ENCODE results near the gene LNPEP.

Gene LNPEP

DNA sequence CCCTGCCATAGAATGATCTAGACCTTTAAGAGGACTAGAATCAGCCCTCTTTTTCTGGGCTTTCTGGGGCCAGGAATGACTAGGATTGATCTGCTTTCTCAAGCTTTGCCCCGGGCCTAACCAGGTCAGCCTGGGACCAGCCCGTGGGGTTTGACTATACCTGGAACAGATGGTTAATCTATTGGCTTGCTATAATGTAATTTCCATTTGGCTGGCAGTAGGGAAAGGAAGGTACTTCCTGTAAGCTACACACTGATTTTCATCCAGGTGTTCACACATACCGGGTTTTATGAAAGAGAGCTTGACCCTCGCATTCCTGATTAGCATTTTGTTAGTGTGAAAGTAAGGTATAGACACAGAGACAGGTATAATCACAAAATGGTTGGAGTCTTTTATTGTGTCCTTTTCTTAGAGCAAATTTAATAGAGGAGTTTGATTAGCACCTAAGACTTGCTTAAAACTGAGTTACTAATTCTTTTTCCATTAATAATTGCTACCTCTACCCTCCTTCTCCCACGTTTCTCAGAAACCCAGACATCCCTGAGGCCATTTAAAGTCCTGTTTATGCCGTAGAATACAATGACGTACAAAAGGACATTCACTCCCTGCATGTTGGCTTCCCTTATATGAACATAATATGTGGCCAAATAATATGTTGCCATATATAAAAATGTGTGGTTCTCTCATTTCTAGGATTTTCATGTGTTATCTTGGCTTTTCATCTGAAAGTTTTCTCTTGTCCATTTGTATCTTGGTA, 17.3 kb downstream of the LNPEP start:
- TF ChIP-seq, protein P1, sequence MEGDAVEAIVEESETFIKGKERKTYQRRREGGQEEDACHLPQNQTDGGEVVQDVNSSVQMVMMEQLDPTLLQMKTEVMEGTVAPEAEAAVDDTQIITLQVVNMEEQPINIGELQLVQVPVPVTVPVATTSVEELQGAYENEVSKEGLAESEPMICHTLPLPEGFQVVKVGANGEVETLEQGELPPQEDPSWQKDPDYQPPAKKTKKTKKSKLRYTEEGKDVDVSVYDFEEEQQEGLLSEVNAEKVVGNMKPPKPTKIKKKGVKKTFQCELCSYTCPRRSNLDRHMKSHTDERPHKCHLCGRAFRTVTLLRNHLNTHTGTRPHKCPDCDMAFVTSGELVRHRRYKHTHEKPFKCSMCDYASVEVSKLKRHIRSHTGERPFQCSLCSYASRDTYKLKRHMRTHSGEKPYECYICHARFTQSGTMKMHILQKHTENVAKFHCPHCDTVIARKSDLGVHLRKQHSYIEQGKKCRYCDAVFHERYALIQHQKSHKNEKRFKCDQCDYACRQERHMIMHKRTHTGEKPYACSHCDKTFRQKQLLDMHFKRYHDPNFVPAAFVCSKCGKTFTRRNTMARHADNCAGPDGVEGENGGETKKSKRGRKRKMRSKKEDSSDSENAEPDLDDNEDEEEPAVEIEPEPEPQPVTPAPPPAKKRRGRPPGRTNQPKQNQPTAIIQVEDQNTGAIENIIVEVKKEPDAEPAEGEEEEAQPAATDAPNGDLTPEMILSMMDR (IDR thresholded peaks at IDR 0.05; ENCODE audit: low read depth, low read length), result no peak
- H3K4me3 ChIP-seq (replicated peaks in 1 of 2; ENCODE audit: low read depth in 2 of 2, low read length in 2 of 2), result no peak overlapping the region
- DNase-seq (ENCODE audit: low read depth in 2 of 2), result no peak

DNA sequence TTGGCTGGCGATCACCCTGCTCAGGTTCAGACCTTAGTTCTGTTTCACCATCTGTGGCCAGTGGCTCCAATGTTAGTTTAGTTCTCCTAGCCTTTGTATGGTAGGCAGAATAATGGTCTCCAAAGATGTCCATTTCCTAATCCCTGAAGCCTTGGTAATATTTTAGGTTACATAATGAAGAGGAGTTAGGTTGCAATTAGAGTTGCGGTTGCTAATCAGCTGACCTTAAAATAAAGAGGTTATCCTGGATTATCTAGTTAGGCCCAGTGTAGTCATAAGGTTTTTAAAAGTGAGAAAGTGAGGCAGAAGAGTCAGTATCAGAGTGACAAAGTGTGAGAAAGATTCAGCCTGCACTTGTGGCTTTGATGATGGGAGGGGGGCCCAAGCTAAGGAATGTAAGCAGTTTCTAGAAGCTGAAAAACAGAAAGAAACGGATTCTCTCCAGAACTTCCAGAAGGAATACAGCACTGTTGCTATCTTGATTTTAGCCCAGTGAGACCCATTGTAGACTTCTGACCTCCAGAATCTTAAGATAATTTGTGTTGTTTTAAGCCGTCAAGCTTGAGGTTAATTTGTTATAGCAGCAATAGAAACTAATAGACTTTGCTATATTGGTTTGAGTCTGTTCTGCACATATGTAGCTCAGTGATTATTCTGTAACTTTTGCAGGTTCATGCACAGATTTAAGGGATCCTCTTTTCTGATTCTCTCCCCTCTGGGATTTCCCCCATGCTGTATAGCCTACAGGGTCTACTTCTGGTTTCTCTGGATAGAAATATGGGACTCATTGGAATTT, 21.6 kb downstream of the LNPEP start:
- TF ChIP-seq, protein P1 (IDR thresholded peaks at IDR 0.05; ENCODE audit: low read depth, low read length), result no peak
- DNase-seq (ENCODE audit: low read depth in 2 of 2), result no peak
- no peak overlapping the region for H3K4me3 ChIP-seq (replicated peaks in 1 of 2; ENCODE audit: low read depth in 2 of 2, low read length in 2 of 2)

DNA sequence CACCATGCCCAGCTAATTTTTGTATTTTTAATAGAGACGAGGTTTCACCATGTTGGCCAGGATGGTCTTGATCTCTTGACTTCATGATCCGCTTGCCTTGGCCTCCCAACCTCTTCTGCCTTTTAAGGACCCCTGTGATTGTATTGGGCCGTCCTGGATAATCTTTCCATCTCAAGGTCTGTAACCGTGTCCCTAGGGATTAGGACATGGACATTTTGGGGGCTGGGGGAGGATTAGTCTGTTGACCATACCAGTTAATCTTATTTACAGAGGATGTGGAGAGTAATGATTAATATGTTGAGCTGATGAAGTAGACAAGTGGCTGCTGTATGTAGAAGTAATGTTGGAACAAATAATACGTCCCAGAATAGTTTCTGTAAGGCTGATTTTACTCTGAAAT, 23.1 kb downstream of the LNPEP start:
- no peak overlapping the region for H3K4me3 ChIP-seq (replicated peaks in 1 of 2; ENCODE audit: low read depth in 2 of 2, low read length in 2 of 2)
- DNase-seq (ENCODE audit: low read depth in 2 of 2), result no peak
- TF ChIP-seq, protein P1 (IDR thresholded peaks at IDR 0.05; ENCODE audit: low read depth, low read length), result no peak

DNA sequence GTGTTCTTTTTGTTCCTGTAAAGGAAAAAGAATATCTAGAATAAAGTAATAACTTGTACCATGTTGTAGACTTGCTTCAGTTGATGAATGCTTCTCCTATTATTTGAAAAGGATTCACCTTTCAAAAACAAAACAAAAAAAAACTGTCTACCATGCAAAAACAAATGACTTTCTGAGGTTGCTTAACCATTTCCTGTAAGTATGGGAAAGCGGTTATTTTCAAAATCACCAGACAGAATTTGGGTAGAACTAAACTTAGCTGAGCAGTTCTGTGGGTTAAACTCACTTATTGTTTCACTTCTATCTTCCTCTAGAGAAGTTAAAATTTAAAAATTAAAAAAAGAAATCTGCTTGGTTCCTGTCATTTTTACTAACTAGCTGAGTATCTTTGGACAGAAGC, 25.2 kb downstream of the LNPEP start:
- DNase-seq (ENCODE audit: low read depth in 2 of 2), result peak in 1 of 2 donors; percentile 66
- TF ChIP-seq, protein P1 (IDR thresholded peaks at IDR 0.05; ENCODE audit: low read depth, low read length), result no peak
- H3K4me3 ChIP-seq (replicated peaks in 1 of 2; ENCODE audit: low read depth in 2 of 2, low read length in 2 of 2), result no peak overlapping the region

DNA sequence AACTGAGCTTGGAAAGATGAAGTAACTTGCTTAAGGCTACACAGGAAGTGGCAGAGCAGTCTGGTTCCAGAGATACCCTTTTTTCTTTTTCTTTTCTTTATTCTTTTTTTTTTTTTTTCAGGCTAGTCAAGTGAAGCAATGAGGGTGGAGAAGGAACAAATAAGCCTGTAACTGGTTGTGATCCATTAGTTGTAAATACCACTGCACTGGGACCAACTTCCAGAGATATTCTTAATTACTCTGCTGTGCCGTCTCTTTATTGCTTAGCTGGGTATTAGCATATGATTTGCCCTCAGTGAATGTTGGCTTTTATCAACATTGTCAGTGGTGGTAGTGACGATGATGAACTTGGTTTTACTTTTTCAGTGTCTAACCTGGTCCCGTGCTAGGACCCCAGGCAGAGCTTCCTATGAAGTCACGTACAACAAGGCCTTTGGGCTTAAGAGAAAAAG, 26.7 kb downstream of the LNPEP start:
- no peak for DNase-seq (ENCODE audit: low read depth in 2 of 2)
- TF ChIP-seq, protein P1 (IDR thresholded peaks at IDR 0.05; ENCODE audit: low read depth, low read length), result no peak
- H3K4me3 ChIP-seq (replicated peaks in 1 of 2; ENCODE audit: low read depth in 2 of 2, low read length in 2 of 2), result no peak overlapping the region

DNA sequence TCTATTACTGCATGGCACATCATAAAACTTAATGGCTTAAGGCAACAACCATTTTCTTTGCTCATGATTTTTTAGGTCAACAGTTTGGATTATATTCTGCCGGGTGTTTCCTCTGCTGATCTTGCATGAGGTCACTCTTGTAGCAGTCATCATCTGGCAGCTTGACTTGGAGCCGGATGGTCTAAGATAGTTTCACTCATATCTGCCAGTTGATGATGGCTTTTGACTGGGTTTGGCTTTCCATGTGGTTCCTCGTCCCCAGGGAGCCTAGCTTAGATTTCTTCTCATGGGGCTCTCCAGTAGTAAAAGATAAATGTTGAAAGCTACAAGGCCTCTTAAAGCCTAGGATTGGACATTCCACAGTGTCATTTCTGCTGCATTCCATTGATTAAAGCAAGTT, 27.4 kb downstream of the LNPEP start:
- H3K4me3 ChIP-seq (replicated peaks in 1 of 2; ENCODE audit: low read depth in 2 of 2, low read length in 2 of 2), result no peak overlapping the region
- TF ChIP-seq, protein P1 (IDR thresholded peaks at IDR 0.05; ENCODE audit: low read depth, low read length), result no peak
- peak; percentile 70 to 91 for DNase-seq (ENCODE audit: low read depth in 2 of 2)

Data from cardiac fibroblast (primary cell).